Fibroblast of the aortic adventitia (primary cell): ENCODE measurements around the gene COL9A2. TPM values are rescaled to one million over a fixed set of nuclear protein-coding genes. Genes with fewer than 3 reads are reported as not detected.

Experiments
- DNase-seq: peaks from one replicate; pipeline ENCODE4 v3.0.0-alpha.2; 2010; ENCODE audit warnings: low read depth
- H3K4me3 ChIP-seq: 2 replicates; pipeline ENCODE4 v1.5.1; 2011; ENCODE audit warnings: low read depth, mild to moderate bottlenecking, control low read depth, low read length, moderate library complexity
- CTCF ChIP-seq: IDR thresholded peaks from 2 replicates; pipeline ENCODE4 v1.5.1; 2011; ENCODE audit warnings: mild to moderate bottlenecking, low read length, control low read depth, inconsistent platforms; ENCODE audit not compliant: insufficient read depth
- total RNA-seq: library from RNA; depleted of rRNA; stranded (reverse); fragments of >200 nt; gene quantifications from 2 replicates; pipeline ENCODE4 v1.2.3, GENCODE V29; 2012; ENCODE audit warnings: low replicate concordance

COL9A2 gene
- total RNA-seq, 1 donor = 1.8 TPM

- H3K4me3 ChIP-seq = no peak overlapping the region
- TF ChIP-seq CTCF = no peak
- DNase-seq = no peak
Observed at GRCh38 chr1:40265919-40266318, 51.2 kb downstream of the COL9A2 start.

- no peak for DNase-seq
- no peak for TF ChIP-seq CTCF
Observed at GRCh38 chr1:40265298-40265697, 51.8 kb downstream of the COL9A2 start.

GRCh38 chr1:40264354-40264781 lies 52.7 kb downstream of the COL9A2 start:
- no peak for DNase-seq
- no peak for TF ChIP-seq CTCF
- no peak overlapping the region for H3K4me3 ChIP-seq

More at GRCh38 chr1:40265298-40265697, 51.8 kb downstream of the COL9A2 start:
- no peak overlapping the region for H3K4me3 ChIP-seq

GRCh38 chr1:40258445-40258769 lies 58.7 kb downstream of the COL9A2 start:
- TF ChIP-seq CTCF = no peak
- DNase-seq = peak; percentile 37

GRCh38 chr1:40257688-40258444 lies 59.2 kb downstream of the COL9A2 start, which contains the start of gene ZMPSTE24:
TSS of gene ZMPSTE24 (plus strand) at chr1:40258236. CDS start at chr1:40258272, 36 bp downstream.
- peak; percentile 98 for DNase-seq
- TF ChIP-seq CTCF = no peak
- H3K4me3 ChIP-seq = peak within 1 kb of the TSS; percentile 82

More at GRCh38 chr1:40258445-40258769, 58.7 kb downstream of the COL9A2 start:
- peak overlapping the region; percentile 82 for H3K4me3 ChIP-seq

GRCh38 chr1:40257313-40257687 lies 59.8 kb downstream of the COL9A2 start:
- TF ChIP-seq CTCF = no peak
- peak overlapping the region; percentile 82 for H3K4me3 ChIP-seq
- DNase-seq = no peak
